Liver (tissue), 9 donors: ENCODE results near the gene NAT14. TPM values are rescaled to one million over a fixed set of nuclear protein-coding genes. Genes with fewer than 3 reads are reported as not detected.
"Not testable (repeated sequence)": the region's sequence is repeated elsewhere in the genome, so short reads cannot be mapped to it uniquely, and the experiment has no call there.

Experiments
- DNase-seq: peaks from one replicate; pipeline ENCODE4 v3.0.0-alpha.2; 2017; ENCODE audit warnings: low spot score
- H3K27ac ChIP-seq, 2 donors: one replicate each; pipeline ENCODE4 v1.7.0; 2013; ENCODE audit warnings: inconsistent platforms in 2 of 2, low read length in 2 of 2, control low read depth in 1 of 2, low read depth in 1 of 2, mild to moderate bottlenecking in 1 of 2
- H3K27me3 ChIP-seq, 4 donors: one replicate each; pipeline versions ENCODE4 v1.6.1 to v1.7.0; 2013; ENCODE audit warnings: low read length in 3 of 4, inconsistent platforms in 1 of 4, mild to moderate bottlenecking in 1 of 4, moderate library complexity in 1 of 4; ENCODE audit not compliant: control insufficient read depth in 4 of 4, insufficient read depth in 4 of 4
- H3K36me3 ChIP-seq, 4 donors: one replicate each; pipeline versions ENCODE4 v1.6.1 to v1.7.0; 2013; ENCODE audit warnings: low read length in 3 of 4, mild to moderate bottlenecking in 3 of 4, low read depth in 1 of 4, moderate library complexity in 1 of 4; ENCODE audit not compliant: control insufficient read depth in 4 of 4, insufficient read depth in 3 of 4
- H3K4me1 ChIP-seq, 4 donors: one replicate each; pipeline versions ENCODE4 v1.6.1 to v1.7.0; 2013; ENCODE audit warnings: low read length in 3 of 4, mild to moderate bottlenecking in 3 of 4, moderate library complexity in 1 of 4; ENCODE audit not compliant: control insufficient read depth in 4 of 4, insufficient read depth in 4 of 4
- H3K4me3 ChIP-seq, 3 donors: one replicate each; pipeline versions ENCODE4 v1.6.1 to v1.7.0; 2013; ENCODE audit warnings: low read length in 3 of 3, control low read depth in 1 of 3, low read depth in 1 of 3, mild to moderate bottlenecking in 1 of 3
- H3K9ac ChIP-seq, 2 donors: one replicate each; pipeline ENCODE4 v1.7.0; 2013; ENCODE audit warnings: low read length in 2 of 2, mild to moderate bottlenecking in 2 of 2, moderate library complexity in 2 of 2, control low read depth in 1 of 2, low read depth in 1 of 2
- H3K9me3 ChIP-seq, 4 donors: one replicate each; pipeline versions ENCODE4 v1.6.1 to v1.7.0; 2013; ENCODE audit warnings: low read length in 3 of 4; ENCODE audit not compliant: control insufficient read depth in 4 of 4
- ATF3 ChIP-seq: IDR thresholded peaks from 2 replicates; pipeline ENCODE4 v1.6.1; 2016; ENCODE audit warnings: antibody characterized with exemption
- CTCF ChIP-seq: fragments of 150-350 bp; IDR thresholded peaks from 2 replicates; pipeline ENCODE4 v1.5.1; 2017; ENCODE audit warnings: improper control_type of control experiment, low read depth, low read length; ENCODE audit not compliant: missing input control
- EGR1 ChIP-seq, 2 donors: IDR thresholded peaks; 2 replicates each; pipeline ENCODE4 v1.6.1; 2016 to 2018; ENCODE audit warnings: antibody characterized with exemption in 2 of 2, low read depth in 2 of 2
- FOXA1 ChIP-seq: IDR thresholded peaks from 2 replicates; pipeline ENCODE4 v1.6.1; 2016; ENCODE audit warnings: antibody characterized with exemption
- FOXA2 ChIP-seq: IDR thresholded peaks from 2 replicates; pipeline ENCODE4 v1.6.1; 2016; ENCODE audit warnings: antibody characterized with exemption
- GABPA ChIP-seq, 2 donors: IDR thresholded peaks in 1 of 2; conservative IDR thresholded peaks in 1 of 2; 2 replicates each; pipeline ENCODE4 v1.6.1; 2016; ENCODE audit warnings: antibody characterized with exemption in 2 of 2, mild to moderate bottlenecking in 1 of 2, moderate library complexity in 1 of 2
- HNF4A ChIP-seq, 2 donors: conservative IDR thresholded peaks; 2 replicates each; pipeline ENCODE4 v1.6.1; 2016; ENCODE audit warnings: antibody characterized with exemption in 2 of 2, mild to moderate bottlenecking in 2 of 2
- HNF4G ChIP-seq: IDR thresholded peaks from 2 replicates; pipeline ENCODE4 v1.6.1; 2016; ENCODE audit warnings: antibody characterized with exemption
- JUND ChIP-seq, 2 donors: IDR thresholded peaks; 2 replicates each; pipeline ENCODE4 v1.6.1; 2016; ENCODE audit warnings: antibody characterized with exemption in 2 of 2
- MAX ChIP-seq: IDR thresholded peaks from 2 replicates; pipeline ENCODE4 v1.6.1; 2016; ENCODE audit warnings: antibody characterized with exemption
- NR2F2 ChIP-seq: IDR thresholded peaks from 2 replicates; pipeline ENCODE4 v1.6.1; 2016; ENCODE audit warnings: antibody characterized with exemption
- RAD21 ChIP-seq, 2 donors: IDR thresholded peaks; 2 replicates each; pipeline ENCODE4 v1.6.1; 2016; ENCODE audit warnings: antibody characterized with exemption in 2 of 2, mild to moderate bottlenecking in 2 of 2
- REST ChIP-seq: IDR thresholded peaks from 2 replicates; pipeline ENCODE4 v1.6.1; 2016; ENCODE audit warnings: antibody characterized with exemption, mild to moderate bottlenecking
- RXRA ChIP-seq, 2 donors: IDR thresholded peaks; 2 replicates each; pipeline ENCODE4 v1.6.1; 2017 to 2018; ENCODE audit warnings: antibody characterized with exemption in 2 of 2, mild to moderate bottlenecking in 1 of 2
- SP1 ChIP-seq: IDR thresholded peaks from 2 replicates; pipeline ENCODE4 v1.6.1; 2018; ENCODE audit warnings: antibody characterized with exemption, mild to moderate bottlenecking
- TAF1 ChIP-seq: conservative IDR thresholded peaks from 2 replicates; pipeline ENCODE4 v1.6.1; 2016; ENCODE audit warnings: antibody characterized with exemption, mild to moderate bottlenecking
- YY1 ChIP-seq: IDR thresholded peaks from 2 replicates; pipeline ENCODE4 v1.6.1; 2016; ENCODE audit warnings: antibody characterized with exemption, mild to moderate bottlenecking
- ZBTB33 ChIP-seq: IDR thresholded peaks from 2 replicates; pipeline ENCODE4 v1.6.1; 2016; ENCODE audit warnings: antibody characterized with exemption
- WGBS: extraction: QIAGEN DNeasy Blood & Tissue Kit; methylation state at CpG from one replicate; pipeline ENCODE4 v1.1.7; 2013; 5-methylcytosine and 5-hydroxymethylcytosine counted together
- polyA plus RNA-seq, 2 donors: library from polyadenylated mRNA; stranded (reverse) in 1 of 2; unstranded in 1 of 2; fragments of 200-250 nt in 1 of 2; fragments of >200 nt in 1 of 2; fragmentation: Nextera tagmentation in 1 of 2; extraction: Ambion mirVana in 1 of 2; gene quantifications; one replicate each; pipeline versions ENCODE4 v1.2.1 to v1.2.3, GENCODE V29; 2013 to 2015
- total RNA-seq, 2 donors: library from RNA; depleted of rRNA; stranded (reverse); fragments of >200 nt; gene quantifications; one replicate each; pipeline ENCODE4 v1.2.3, GENCODE V29; 2014
- donor health status: healthy.
- donor health status: healthy.
- donor health status: healthy.
- donor health status: healthy.
- donor health status: healthy.

NAT14 gene
- total and polyA plus RNA-seq, 4 donors = 1.4 to 3.7 (median 3.0) TPM

- TF ChIP-seq CTCF (no peak), NR2F2 (no peak), REST (no peak), YY1 (no peak), GABPA (IDR thresholded peaks at IDR 0.05 in 1 of 2, conservative IDR thresholded peaks at IDR 0.05 in 1 of 2) (no peak), MAX (no peak), SP1 (no peak), FOXA2 (no peak)
Observed at GRCh38 chr19:55495646-55496349, 10.8 kb downstream of the NAT14 start (continued).

- not testable (repeated sequence) for H3K4me1 ChIP-seq, H3K27ac ChIP-seq, H3K4me3 ChIP-seq, H3K27me3 ChIP-seq, DNase-seq, H3K9me3 ChIP-seq, H3K9ac ChIP-seq, H3K36me3 ChIP-seq
- 80% methylated on average over 10 of the region's 10 CpGs for WGBS
Observed at GRCh38 chr19:55496820-55497219, 11.8 kb downstream of the NAT14 start.

GRCh38 chr19:55497763-55498162 is 12.8 kb downstream of the NAT14 start:
- DNase-seq = no peak
- Histone ChIP-seq H3K36me3 (no peaks in the 10 kb centered on the region), H3K9ac (no peak overlapping the region), H3K27ac (no peak overlapping the region), H3K4me3 (no peak overlapping the region), H3K9me3 (no peaks in the 10 kb centered on the region), H3K27me3 (no peaks in the 10 kb centered on the region), H3K4me1 (no peaks in the 10 kb centered on the region)
- WGBS = 90% methylated on average over 13 of the region's 13 CpGs
- TF ChIP-seq HNF4A (conservative IDR thresholded peaks at IDR 0.05) (no peak), GABPA (IDR thresholded peaks at IDR 0.05 in 1 of 2, conservative IDR thresholded peaks at IDR 0.05 in 1 of 2) (no peak), RXRA (IDR thresholded peaks at IDR 0.05) (no peak), FOXA1 (no peak), ZBTB33 (no peak), CTCF (no peak), RAD21 (IDR thresholded peaks at IDR 0.05) (no peak), EGR1 (IDR thresholded peaks at IDR 0.05; ENCODE audit: low read depth in 2 of 2) (no peak), NR2F2 (no peak), MAX (no peak), YY1 (no peak), SP1 (no peak), HNF4G (no peak), ATF3 (no peak), TAF1 (no peak), FOXA2 (no peak), JUND (IDR thresholded peaks at IDR 0.05) (no peak)
